GM19372 (cell line): Measurements from ENCODE around the gene CUEDC2.

Source experiments
- ATAC-seq: cut with Tn5 transposase; IDR thresholded peaks from one replicate; pipeline ENCODE4 v1.9.1; 2021; ENCODE audit warnings: mild to moderate bottlenecking, low read depth, moderate library complexity; ENCODE audit not compliant: unreplicated experiment

Gene CUEDC2

DNA sequence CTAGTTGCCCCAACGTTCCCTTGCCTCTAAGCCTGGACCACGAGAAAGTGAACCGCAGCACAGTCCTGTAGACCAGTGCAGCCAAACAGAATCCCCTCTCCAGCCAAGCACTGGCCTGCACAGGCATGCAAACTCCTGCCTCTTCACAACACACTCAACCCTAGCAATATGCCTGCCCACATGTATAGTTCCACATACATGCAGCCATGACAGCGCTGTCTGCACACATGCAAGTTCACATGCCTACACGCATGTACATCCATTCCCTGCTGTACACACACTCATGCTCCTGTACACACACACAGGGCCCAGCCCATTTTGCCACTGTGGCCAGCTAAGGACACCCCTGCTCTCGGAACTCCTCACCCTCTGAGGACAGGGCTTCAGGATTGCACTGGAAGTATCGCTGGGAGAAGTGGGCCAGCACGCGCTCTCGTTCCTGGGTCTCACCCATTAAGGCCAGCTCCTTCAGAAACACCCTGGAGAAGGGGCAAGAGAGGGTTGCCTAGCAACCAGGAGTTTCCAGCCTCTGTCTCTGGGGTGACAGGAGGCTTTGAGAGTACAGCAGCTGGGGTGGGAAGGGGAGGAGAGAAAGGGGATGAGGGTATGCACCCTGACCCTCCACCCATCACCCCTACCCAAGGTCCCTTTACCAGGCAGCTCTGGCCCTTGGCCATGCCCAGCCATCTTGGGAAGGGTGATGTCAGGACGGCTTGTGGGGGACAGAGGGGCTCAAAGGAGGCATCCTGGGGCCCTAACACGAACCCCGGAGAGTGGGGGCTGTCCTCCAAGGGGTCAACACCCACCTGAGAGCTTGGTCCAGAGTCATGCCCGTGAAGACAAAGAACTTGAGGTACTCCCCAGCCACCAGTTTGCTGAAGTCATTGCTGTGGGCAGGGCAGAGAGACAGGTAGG lies 20.8 kb downstream of the CUEDC2 start:
- ATAC-seq = no peak

DNA sequence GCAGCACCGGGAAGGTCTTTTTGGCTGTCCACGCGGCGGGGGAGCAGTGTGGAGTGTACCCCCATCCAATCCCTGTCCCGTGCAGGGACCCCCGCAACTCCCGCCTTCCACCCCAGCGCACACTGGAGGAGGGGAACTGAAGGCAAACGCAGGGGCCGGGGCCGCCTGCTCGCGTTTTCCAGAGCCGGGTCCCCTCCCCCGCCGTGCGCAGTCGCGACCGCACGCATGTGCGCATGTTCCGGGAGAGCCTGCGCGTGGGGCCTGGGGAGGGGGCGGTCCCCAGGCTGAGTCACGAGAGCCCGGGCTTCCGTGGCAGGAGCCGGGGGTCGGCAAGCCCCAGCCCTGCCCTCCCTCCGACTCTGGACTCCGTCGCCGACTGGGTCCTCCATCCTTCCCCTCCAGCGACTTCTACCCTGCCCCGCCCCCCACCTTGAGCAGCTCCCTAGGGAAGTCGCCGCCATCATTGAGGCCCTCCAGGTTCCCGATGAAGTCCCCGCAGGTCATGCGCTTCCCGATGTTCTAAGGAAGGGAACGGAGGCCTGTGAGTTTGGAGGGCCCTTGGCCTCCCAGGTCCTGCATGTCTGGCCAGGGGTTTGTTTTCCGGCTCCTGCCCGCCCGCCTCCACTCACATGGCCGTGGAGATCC lies 21.8 kb downstream of the CUEDC2 start:
- ATAC-seq = no peak

DNA sequence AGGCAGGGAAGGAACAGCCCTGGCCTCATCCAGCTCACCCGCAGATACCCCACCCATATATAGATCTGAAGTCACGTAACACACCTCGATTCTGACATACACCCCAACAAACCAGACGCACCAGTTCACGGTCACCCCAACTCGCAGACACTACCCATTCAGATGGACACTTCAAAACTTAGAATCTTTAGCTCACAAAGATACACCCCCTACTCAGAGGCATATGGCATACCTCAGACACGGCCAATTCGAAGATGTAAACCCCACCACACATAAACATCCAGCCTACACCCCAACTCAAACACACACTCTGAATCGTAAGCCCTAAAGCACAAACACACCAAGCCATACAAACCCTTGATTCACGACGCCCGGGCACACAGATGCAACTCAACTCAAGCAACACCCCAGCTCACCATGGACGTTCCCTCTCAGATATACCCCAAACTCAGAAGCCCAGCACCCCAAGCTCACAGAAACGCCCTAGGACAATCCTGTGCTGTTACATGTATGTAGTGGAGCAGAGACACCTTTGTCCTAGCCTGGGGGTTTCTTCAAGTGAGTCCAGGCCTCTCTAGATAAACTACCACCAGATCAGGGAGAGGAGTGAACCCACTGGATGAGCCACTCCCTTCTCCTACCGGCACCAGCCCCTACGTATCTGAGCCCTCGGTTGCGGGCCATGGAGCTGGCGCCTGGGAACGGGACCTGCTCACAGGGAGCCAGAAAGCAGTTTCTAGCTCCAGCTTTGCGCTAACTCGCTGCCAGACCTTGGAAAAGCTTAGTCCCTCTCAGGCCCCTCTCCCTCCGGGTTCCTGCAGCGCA lies 22.6 kb downstream of the CUEDC2 start:
- ATAC-seq = no peak

DNA sequence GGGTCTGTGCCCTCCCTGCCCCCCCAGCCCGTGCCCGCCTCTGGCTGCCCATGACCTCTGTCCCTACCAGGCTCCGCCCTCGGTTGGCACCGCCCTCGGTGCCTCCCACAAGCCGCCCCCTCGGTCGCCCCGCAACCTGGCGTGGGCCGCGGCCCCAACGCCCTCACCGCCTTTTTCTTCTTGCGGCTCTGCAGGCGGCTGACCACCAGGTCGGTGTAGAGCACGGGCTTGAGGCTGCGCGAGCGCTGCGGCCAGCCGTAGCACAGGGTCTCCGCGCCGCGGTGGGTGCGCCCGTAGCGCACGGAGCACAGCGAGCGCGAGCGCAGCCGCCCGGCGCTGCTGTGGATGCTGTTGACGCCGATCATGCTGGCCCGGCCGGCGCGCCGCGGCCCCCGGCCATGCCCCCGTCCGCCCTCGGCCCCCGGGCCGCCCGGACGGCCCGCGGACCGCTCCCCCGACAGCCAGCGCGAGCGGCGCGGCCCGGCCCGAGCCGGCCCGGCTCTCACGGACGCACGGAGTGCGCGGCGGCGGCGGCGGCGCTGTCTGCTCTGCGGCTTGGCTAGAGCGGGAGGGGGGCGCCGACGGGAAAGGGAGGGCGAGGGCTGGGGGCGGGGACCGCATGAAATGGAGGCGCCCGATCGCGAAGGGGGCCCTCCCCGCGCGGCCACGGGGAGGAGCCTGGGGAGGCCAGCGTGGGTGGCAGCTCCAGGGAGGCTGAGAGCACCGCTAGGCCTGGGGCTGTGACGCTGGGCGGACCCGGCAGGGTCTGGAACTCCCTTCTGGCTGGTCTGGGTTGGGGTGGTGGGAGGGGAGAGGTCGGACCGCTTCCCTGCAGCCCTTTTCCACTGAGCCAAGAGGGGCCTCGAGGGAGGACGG lies 23.4 kb downstream of the CUEDC2 start:
- ATAC-seq = no peak

DNA sequence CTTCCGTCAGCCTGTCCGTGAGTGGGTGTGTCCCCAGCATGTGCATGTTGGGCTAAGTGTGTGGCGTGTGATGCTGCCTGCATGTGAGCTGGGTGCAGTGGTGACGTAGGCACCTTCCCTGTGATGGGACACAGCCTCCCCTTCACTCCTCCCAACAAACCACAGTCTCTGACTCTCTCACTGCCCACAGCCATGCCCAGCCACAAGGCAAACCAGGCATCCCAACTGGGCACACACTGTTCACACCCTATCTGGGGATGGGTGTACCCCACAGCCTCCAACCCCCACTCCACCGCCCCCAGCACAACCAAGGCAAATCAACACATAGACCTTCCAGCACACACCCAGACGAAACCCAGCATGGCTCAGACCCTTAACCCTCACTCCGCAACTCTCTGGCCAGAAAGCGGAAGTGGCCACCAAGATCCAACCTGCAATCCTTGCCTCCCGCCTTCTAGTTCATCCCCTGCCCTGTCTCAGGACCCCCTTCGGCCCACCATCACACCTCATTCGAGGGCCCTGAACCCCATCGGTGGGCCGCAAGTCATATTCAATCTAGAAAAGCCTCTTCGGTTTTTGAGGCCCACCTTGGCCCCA lies 24.1 kb downstream of the CUEDC2 start:
- no peak for ATAC-seq

DNA sequence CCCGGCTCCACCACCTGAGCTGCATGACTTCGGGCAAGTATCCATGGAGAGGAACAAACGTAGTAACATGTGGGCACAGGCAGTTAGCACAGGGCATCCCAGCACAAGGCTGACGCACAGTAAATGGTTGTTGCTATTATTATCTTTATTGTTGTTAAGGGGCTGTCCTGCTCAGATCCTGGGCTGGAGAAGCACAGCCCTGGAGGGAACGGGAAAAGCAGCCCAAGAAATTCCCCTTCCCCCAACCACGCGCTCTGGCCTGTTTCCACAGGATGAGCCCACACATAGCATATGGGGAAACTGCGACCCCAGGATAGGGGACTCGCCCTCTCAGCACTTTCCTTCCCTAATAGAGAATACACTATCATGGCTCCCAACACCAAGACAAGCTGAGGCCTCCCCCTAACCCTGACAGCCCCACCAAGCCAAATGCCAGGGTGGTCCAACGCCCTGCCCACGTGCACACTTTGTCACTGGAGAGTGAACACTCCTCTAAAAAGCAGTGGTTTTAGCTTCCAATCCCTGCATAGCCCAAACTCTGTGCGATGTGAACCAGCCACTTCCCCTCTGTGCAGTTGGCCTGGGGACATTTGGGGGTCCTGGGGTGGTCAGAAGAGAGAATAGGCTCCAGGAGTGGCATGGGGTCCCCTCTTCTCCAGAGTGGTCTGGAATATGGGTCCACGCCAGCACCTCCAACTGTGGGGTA lies 24.8 kb downstream of the CUEDC2 start:
- ATAC-seq = no peak

DNA sequence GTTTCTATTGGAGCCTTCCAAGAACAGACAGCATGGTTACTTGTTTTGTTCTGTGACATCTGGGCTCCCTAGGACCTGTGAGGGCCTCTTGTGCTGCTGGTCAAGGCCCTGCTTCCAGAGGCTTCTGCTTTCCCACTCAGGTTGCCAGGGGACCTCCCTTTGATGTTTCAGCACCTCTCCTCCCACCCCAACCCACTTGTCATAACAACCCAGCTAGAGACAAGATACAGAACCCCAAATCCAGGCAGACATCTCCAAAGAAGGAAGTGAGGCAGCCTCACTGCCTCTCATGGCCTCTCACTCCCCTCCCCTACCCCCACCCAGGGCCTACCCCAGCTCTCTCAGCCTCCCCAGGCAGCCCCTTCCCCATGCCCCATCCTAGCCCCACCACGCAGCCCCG lies 25.6 kb downstream of the CUEDC2 start:
- ATAC-seq = no peak

DNA sequence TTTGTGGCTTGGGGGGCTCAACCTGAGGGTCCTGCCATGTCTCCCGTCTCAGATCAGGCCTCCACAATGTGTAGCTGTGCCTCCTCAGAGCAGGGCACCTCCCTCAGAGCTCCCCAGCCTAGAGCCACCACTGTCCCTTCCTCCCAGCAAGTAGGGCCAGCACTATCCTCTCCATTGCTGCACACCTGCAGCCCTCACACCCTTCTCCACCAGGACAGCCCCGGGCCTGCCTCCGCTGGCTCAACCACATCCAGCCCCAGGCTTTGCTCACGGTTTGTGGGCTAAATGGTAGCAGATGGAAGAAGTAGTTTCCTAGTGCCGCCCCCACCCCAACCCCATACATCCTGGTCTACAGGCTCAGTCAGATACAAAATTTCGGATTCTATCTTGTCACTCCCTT lies 26.7 kb downstream of the CUEDC2 start:
- ATAC-seq = no peak

DNA sequence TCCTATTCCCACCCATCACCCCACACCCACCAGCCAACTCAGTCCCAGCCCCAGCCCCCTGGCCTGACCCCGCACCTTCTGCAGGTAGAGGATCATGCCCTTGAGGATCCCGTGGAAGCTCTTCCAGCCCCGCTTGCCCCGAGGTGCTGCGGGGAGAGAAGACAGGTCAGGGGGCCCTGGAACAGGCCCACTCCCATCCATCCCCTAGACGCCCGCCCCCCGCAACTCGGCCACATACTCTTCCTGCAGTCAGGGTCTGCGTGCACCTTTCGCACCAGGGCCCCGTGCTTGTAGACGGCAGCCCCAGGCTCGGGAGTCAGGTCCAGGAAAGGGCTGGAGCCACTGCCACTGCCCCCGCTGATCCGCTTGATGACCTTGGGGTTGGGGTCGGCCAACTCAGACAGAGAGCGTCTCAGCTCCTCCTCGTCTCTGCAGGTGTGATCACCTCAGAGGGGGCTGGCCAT lies 27.2 kb downstream of the CUEDC2 start:
- no peak for ATAC-seq

DNA sequence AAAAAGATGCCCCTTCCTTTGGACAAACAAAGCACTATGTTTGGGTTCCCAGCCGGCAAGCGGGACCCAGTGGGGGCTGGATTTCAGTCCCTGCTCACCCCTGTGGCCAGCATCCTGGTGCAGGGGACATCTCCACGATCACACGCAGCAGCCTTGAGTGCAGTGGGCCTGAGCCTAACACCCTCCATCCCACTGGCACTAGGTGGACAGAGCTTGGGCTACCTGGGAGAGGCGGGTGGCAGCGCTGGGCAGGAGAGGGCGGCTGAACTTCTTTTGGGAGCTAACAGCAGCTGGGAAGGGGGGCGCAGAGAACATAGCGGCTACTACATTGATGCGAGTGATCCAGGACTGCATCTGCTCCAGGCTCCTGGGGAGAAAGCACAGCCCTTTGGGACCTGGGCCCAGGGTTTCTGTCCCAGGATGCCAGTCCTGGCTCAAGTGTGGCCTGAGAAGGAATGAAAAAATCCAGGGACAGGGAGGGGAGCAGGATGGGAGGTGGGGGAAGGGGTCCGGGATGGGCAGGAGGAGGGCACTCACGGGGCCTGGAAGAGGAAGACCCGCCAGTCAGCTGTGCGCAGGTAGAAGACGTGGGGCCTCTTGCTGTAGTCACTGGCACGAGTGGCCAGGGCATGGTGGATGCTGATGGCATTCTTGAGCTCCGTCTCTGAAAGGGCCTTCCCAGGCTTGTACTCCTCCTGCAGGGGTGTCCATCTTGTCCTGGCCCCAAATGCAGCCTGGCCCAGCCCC lies 27.8 kb downstream of the CUEDC2 start:
- no peak for ATAC-seq

DNA sequence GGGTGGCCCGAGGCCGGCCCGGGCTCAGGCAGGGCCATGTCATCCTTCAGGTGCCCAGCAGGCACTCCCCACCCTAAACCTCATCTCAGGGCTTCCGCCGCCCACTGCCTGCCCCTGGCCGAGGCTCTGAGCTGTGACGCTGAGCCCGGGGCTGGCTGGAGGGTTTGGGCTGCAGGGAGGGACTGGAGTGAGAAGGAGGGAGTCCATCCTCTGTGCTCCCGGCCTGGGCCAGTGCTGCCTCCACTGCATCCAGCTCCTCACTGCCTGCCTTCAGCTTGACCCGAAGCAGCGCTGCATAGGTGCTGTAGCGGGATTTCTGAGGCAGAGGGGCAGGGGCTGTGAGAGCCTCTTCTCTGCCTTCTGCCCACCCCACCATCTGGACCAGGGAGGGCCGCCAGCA lies 29.3 kb downstream of the CUEDC2 start:
- ATAC-seq = no peak

DNA sequence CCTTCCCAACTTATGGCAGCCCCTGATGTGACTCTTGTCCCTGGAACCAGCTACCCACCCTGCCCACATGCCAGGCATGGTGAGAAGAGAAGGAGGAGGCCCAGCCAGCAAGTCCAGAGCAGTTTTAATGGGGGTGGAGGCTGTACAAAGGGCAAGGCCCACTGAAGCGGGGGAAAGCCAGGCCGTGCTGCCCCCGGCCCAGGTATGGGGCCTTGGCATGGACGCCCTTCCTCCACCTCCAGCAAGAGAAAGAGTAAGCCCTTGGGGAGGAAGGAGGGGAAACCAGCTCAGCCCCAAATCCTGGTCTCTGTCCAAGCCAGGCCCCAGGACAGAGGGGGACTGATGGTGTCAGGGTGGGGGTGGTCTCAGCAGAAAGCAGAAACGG lies 29.9 kb downstream of the CUEDC2 start:
- ATAC-seq = no peak

DNA sequence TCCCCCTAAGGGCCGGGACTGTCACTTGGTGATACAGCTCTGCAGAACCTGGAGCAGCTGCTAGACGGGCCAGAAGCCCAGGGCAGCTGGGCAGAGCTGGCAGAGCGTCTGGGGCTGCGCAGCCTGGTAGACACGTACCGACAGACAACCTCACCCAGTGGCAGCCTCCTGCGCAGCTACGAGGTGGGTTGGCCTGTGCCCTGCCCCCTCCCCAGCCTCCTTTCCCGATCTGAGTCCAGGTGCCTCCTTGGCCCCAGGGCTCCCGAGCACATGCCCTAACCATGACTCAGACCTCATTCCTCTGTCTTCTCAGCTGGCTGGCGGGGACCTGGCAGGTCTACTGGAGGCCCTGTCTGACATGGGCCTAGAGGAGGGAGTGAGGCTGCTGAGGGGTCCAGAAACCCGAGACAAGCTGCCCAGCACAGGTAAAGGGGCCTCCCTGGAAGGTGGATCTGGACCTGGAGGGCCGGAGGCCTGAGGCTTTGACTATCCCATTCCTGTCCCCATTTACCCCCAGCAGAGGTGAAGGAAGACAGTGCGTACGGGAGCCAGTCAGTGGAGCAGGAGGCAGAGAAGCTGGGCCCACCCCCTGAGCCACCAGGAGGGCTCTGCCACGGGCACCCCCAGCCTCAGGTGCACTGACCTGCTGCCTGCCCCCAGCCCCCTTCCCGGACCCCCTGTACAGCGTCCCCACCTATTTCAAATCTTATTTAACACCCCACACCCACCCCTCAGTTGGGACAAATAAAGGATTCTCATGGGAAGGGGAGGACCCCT lies 30.5 kb downstream of the CUEDC2 start:
- no peak for ATAC-seq

DNA sequence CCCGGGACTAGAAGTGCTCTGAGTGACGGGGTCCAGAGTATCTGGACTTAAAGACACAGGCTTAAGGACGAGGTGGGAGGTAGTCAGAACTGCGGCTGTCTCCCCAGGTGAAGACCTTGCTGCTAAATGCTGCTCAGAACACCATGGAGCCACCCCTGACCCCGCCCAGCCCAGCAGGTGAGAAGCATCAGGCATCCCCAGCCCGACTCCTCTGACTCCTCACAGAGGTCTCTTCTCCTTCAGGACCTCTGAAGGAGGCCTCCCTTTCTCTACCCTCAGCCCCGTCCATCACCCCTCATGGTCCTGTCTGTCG lies 31.1 kb downstream of the CUEDC2 start:
- no peak for ATAC-seq

DNA sequence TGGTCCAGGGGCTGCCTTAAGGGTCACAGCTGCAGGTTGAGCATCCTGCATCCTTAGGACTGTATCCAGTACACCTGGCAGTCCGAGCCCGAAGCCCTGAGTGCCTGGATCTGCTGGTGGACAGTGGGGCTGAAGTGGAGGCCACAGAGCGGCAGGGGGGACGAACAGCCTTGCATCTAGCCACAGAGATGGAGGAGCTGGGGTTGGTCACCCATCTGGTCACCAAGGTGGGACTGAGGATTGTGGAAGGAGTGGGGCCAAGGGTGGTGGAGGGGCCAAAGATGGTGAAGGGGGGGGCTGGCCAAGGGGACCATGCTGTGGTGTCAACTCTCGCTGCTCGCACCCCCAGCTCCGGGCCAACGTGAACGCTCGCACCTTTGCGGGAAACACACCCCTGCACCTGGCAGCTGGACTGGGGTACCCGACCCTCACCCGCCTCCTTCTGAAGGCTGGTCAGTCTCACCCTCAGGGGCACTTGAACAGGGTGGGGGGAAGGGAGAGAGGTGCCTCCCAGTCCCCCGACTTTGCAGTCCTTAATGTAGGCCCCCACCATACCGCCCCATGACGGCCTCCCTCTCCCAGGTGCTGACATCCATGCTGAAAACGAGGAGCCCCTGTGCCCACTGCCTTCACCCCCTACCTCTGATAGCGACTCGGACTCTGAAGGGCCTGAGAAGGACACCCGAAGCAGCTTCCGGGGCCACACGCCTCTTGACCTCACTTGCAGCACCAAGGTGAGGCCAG lies 31.6 kb downstream of the CUEDC2 start:
- no peak for ATAC-seq

DNA sequence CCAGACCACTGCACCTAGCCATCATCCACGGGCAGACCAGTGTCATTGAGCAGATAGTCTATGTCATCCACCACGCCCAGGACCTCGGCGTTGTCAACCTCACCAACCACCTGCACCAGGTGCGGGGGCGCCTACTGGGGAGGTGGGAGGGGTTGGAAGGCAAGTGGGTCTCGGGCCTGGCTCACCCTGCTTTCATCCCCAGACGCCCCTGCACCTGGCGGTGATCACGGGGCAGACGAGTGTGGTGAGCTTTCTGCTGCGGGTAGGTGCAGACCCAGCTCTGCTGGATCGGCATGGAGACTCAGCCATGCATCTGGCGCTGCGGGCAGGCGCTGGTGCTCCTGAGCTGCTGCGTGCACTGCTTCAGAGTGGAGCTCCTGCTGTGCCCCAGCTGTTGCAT lies 32.3 kb downstream of the CUEDC2 start:
- ATAC-seq = no peak
